ENCODE data around the gene E2F8. TPM values are rescaled to one million over a fixed set of nuclear protein-coding genes. Genes with fewer than 3 reads are reported as not detected.

The E2F8 gene
- total RNA-seq, 1 experiment from 2014 or later: 18.4 TPM

DNA sequence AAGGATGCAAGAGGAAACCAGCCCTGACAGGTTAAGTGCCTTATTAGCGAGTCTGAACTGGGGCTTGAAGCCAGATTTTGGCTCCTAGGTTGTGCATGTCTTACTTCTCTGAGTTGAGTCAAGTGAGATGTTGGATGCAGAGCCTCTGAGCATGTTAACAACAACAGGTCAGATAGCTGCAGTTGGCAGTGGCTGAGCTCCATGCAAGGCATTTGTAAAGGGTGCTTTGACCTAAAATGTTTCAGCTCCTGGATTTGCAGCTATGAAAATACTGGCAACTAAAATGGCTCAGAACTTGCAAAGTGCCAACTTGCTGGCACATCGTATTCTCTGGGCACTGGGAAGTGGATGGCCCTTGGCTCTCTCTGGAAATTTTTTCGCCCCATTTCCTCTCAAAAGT, 22.5 kb downstream of the E2F8 start:
- no peak overlapping the region for H3K4me2 ChIP-seq (ENCODE audit: low read length)
- BruUV-seq (replicated peaks): no TSS peak

More for the DNA sequence above, 22.5 kb downstream of the E2F8 start:
- CTCF ChIA-PET: no interaction called here
- Histone ChIP-seq H3K27ac (ENCODE audit: low read depth, low read length) (no peak overlapping the region), H3K27me3 (ENCODE audit: insufficient read depth, low read length) (peaks cover 10% of the 10 kb centered on the region), H3K79me2 (ENCODE audit: insufficient read depth, low read length) (no peaks in the 10 kb centered on the region), H3K36me3 (ENCODE audit: control insufficient read depth in 1 of 2, insufficient read depth in 2 of 2, low read length in 2 of 2) (no peaks in the 10 kb centered on the region; a peak in 1 of 4 replicates), H4K20me1 (ENCODE audit: insufficient read depth) (no peaks in the 10 kb centered on the region), H3K9ac (ENCODE audit: low read length) (no peak overlapping the region), H3K9me2 (ENCODE audit: insufficient read depth) (no peaks in the 10 kb centered on the region), H3K4me1 (ENCODE audit: control insufficient read depth in 1 of 2, insufficient read depth in 2 of 2, low read length in 2 of 2) (no peaks in the 10 kb centered on the region), H2AFZ (ENCODE audit: low read depth, low read length, poor library complexity, severe bottlenecking) (no peak overlapping the region), H3K4me3 (replicated peaks in 1 of 2; ENCODE audit: low read depth in 1 of 2, low read length in 2 of 2) (no peak overlapping the region), H3K9me3 (ENCODE audit: control insufficient read depth in 1 of 2, insufficient read depth in 1 of 2, low read depth in 1 of 2, low read length in 2 of 2) (no peaks in the 10 kb centered on the region)
- POLR2A ChIA-PET: no interaction called here
- RAD21 ChIA-PET (ENCODE audit: low non-redundant PET in 1 of 2, low total read pairs in 2 of 2, uncharacterized antibody in 2 of 2, unreplicated experiment in 2 of 2): no interaction called here
- intact Hi-C loops (cut with micrococcal nuclease): no loop called here
- TF ChIP-seq CBX3 (IDR thresholded peaks at IDR 0.05; ENCODE audit: low read depth) (no peak), POLR2A (IDR thresholded peaks at IDR 0.05; ENCODE audit: borderline replicate concordance, extremely low read depth, insufficient read depth, insufficient read length) (no peak), YY1 (IDR thresholded peaks at IDR 0.05; ENCODE audit: extremely low read depth, insufficient replicate concordance, low read depth, low read length) (no peak), SIN3A (IDR thresholded peaks at IDR 0.05; ENCODE audit: low read depth) (no peak), TCF7L2 (IDR thresholded peaks at IDR 0.05; ENCODE audit: borderline replicate concordance, extremely low read depth, insufficient read depth, insufficient read length) (no peak), ZNF274 (IDR thresholded peaks at IDR 0.05; ENCODE audit: low read depth, low read length) (no peak), EZH2phosphoT487 (IDR thresholded peaks at IDR 0.05; ENCODE audit: borderline replicate concordance) (no peak), JUND (IDR thresholded peaks at IDR 0.05) (no peak), CEBPB (IDR thresholded peaks at IDR 0.05; ENCODE audit: low read depth) (no peak), POLR2AphosphoS5 (IDR thresholded peaks at IDR 0.05; ENCODE audit: low read depth, low read length) (no peak), FOSL1 (IDR thresholded peaks at IDR 0.05; ENCODE audit: low read depth) (no peak), ZFX (IDR thresholded peaks at IDR 0.05) (no peak), SRF (IDR thresholded peaks at IDR 0.05; ENCODE audit: low read depth) (no peak), RAD21 (IDR thresholded peaks at IDR 0.05; ENCODE audit: low read depth) (no peak)
- TF ChIP-seq, protein P1, sequence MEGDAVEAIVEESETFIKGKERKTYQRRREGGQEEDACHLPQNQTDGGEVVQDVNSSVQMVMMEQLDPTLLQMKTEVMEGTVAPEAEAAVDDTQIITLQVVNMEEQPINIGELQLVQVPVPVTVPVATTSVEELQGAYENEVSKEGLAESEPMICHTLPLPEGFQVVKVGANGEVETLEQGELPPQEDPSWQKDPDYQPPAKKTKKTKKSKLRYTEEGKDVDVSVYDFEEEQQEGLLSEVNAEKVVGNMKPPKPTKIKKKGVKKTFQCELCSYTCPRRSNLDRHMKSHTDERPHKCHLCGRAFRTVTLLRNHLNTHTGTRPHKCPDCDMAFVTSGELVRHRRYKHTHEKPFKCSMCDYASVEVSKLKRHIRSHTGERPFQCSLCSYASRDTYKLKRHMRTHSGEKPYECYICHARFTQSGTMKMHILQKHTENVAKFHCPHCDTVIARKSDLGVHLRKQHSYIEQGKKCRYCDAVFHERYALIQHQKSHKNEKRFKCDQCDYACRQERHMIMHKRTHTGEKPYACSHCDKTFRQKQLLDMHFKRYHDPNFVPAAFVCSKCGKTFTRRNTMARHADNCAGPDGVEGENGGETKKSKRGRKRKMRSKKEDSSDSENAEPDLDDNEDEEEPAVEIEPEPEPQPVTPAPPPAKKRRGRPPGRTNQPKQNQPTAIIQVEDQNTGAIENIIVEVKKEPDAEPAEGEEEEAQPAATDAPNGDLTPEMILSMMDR (IDR thresholded peaks at IDR 0.05 in 2 of 3, conservative IDR thresholded peaks at IDR 0.05 in 1 of 3; ENCODE audit: borderline replicate concordance in 1 of 3, insufficient read depth in 1 of 3, low read depth in 2 of 3, low read length in 2 of 3): no peak
- TF ChIP-seq, protein P2, sequence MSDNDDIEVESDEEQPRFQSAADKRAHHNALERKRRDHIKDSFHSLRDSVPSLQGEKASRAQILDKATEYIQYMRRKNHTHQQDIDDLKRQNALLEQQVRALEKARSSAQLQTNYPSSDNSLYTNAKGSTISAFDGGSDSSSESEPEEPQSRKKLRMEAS (IDR thresholded peaks at IDR 0.05): no peak
- TF ChIP-seq, protein P3, sequence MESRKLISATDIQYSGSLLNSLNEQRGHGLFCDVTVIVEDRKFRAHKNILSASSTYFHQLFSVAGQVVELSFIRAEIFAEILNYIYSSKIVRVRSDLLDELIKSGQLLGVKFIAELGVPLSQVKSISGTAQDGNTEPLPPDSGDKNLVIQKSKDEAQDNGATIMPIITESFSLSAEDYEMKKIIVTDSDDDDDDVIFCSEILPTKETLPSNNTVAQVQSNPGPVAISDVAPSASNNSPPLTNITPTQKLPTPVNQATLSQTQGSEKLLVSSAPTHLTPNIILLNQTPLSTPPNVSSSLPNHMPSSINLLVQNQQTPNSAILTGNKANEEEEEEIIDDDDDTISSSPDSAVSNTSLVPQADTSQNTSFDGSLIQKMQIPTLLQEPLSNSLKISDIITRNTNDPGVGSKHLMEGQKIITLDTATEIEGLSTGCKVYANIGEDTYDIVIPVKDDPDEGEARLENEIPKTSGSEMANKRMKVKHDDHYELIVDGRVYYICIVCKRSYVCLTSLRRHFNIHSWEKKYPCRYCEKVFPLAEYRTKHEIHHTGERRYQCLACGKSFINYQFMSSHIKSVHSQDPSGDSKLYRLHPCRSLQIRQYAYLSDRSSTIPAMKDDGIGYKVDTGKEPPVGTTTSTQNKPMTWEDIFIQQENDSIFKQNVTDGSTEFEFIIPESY (IDR thresholded peaks at IDR 0.05; ENCODE audit: extremely low read depth, insufficient replicate concordance, low read length): no peak
- TF ChIP-seq, protein P4, sequence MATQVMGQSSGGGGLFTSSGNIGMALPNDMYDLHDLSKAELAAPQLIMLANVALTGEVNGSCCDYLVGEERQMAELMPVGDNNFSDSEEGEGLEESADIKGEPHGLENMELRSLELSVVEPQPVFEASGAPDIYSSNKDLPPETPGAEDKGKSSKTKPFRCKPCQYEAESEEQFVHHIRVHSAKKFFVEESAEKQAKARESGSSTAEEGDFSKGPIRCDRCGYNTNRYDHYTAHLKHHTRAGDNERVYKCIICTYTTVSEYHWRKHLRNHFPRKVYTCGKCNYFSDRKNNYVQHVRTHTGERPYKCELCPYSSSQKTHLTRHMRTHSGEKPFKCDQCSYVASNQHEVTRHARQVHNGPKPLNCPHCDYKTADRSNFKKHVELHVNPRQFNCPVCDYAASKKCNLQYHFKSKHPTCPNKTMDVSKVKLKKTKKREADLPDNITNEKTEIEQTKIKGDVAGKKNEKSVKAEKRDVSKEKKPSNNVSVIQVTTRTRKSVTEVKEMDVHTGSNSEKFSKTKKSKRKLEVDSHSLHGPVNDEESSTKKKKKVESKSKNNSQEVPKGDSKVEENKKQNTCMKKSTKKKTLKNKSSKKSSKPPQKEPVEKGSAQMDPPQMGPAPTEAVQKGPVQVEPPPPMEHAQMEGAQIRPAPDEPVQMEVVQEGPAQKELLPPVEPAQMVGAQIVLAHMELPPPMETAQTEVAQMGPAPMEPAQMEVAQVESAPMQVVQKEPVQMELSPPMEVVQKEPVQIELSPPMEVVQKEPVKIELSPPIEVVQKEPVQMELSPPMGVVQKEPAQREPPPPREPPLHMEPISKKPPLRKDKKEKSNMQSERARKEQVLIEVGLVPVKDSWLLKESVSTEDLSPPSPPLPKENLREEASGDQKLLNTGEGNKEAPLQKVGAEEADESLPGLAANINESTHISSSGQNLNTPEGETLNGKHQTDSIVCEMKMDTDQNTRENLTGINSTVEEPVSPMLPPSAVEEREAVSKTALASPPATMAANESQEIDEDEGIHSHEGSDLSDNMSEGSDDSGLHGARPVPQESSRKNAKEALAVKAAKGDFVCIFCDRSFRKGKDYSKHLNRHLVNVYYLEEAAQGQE (IDR thresholded peaks at IDR 0.05; ENCODE audit: low read depth): no peak
- no peak for DNase-seq (ENCODE audit: low read depth, low spot score)
- ATAC-seq: no peak

Data from HCT116 (cell line).